SK-N-MC (cell line): ENCODE measurements around the gene AOPEP.

Experiments used
- EZH2 ChIP-seq: fragments of 200-600 bp; sonication (generic); IDR thresholded peaks from one replicate; pipeline ENCODE4 v1.6.1; 2017; ENCODE audit warnings: antibody characterized with exemption
- FOXP2 ChIP-seq: optimal IDR thresholded peaks from 2 replicates; pipeline ENCODE3; 2011; ENCODE audit warnings: mild to moderate bottlenecking, moderate library complexity; ENCODE audit not compliant: insufficient read depth; ENCODE audit errors: extremely low read length, control extremely low read depth
- POLR2AphosphoS5 ChIP-seq: IDR thresholded peaks from 2 replicates; pipeline ENCODE4 v1.6.1; 2012; ENCODE audit warnings: mild to moderate bottlenecking, low read depth, low read length, borderline replicate concordance

DNA sequence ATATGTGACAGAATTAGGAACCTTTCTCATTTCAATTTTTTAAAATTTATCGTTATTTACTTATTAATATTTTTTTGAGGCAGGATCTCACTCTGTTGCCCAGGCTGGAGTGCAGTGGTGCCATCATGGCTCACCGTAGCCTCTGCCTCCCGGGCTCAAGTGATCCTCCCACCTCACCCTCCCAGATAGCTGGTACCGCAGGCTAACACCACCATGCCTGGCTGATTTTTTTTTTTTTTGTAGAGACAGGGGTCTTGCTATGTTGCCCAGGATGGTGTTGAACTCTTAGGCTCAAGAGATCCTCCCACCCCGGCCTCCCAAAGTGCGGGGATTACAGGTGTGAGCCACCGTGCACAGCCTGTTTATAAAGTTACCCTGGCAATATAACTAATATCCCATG lies 275.2 kb downstream of the AOPEP start:
- TF ChIP-seq EZH2 (no peak), POLR2AphosphoS5 (no peak), FOXP2 (no peak)
